Tibial nerve (tissue), 4 donors: ENCODE measurements around the gene CDC42BPG. TPM values are rescaled to one million over a fixed set of nuclear protein-coding genes. Genes with fewer than 3 reads are reported as not detected.

ENCODE experiments used
- DNase-seq, 2 donors: peaks; one replicate each; pipeline ENCODE4 v3.0.0-alpha.2; 2019; ENCODE audit warnings: low spot score in 2 of 2
- H3K27ac ChIP-seq, 4 donors: fragments of 200-600 bp; sonication (generic) in 3 of 4; one replicate each; pipeline ENCODE4 v1.5.1; 2017 to 2019; ENCODE audit warnings: mild to moderate bottlenecking in 1 of 4
- H3K27me3 ChIP-seq, 2 donors: fragments of 200-600 bp; sonication (generic) in 1 of 2; one replicate each; pipeline versions ENCODE4 v1.5.1 to v1.6.0; 2017 to 2019
- H3K36me3 ChIP-seq, 3 donors: fragments of 200-600 bp; sonication (generic); one replicate each; pipeline ENCODE4 v1.5.1; 2018 to 2019
- H3K4me1 ChIP-seq, 4 donors: fragments of 200-600 bp; sonication (generic) in 3 of 4; one replicate each; pipeline ENCODE4 v1.5.1; 2017 to 2019
- H3K4me3 ChIP-seq, 4 donors: fragments of 200-600 bp; sonication (generic) in 3 of 4; one replicate each; pipeline ENCODE4 v1.5.1; 2017 to 2019; ENCODE audit warnings: mild to moderate bottlenecking in 1 of 4, moderate library complexity in 1 of 4
- H3K9me3 ChIP-seq, 4 donors: fragments of 200-600 bp; sonication (generic) in 3 of 4; one replicate each; pipeline ENCODE4 v1.5.1; 2017 to 2019
- EP300 ChIP-seq, 2 donors: sonication (generic); formaldehyde crosslinking; IDR thresholded peaks; one replicate each; pipeline ENCODE4 v1.6.1; 2017; ENCODE audit warnings: antibody characterized with exemption in 2 of 2, mild to moderate bottlenecking in 1 of 2
- POLR2A ChIP-seq, 2 donors: fragments of 450-650 bp; IDR thresholded peaks; one replicate each; pipeline ENCODE4 v1.6.1; 2017; ENCODE audit warnings: antibody characterized with exemption in 2 of 2, mild to moderate bottlenecking in 2 of 2, moderate library complexity in 2 of 2
- WGBS, 2 donors: methylation state at CpG; one replicate each; pipeline ENCODE4 v1.1.5; 2018; 5-methylcytosine and 5-hydroxymethylcytosine counted together
- total RNA-seq, 4 donors: library from RNA; depleted of rRNA; stranded (reverse); fragments of >200 nt; gene quantifications; one replicate each; pipeline ENCODE4 v1.1.0, GENCODE V29; 2016
- TF ChIP-seq, protein P1 (sequence below), 5 experiments: fragments of 200-600 bp in 3 of 5; fragments of 450-650 bp in 2 of 5; sonication (generic) in 3 of 5; IDR thresholded peaks; one replicate each; pipeline ENCODE4 v1.5.1; 2016 to 2019; ENCODE audit warnings: antibody characterized with exemption in 5 of 5, mild to moderate bottlenecking in 3 of 5, moderate library complexity in 2 of 5

The CDC42BPG gene
- total RNA-seq, 4 donors from 2014 or later, result under 0.01 to 0.30 (median 0.21) TPM; not detected in 1

DNA sequence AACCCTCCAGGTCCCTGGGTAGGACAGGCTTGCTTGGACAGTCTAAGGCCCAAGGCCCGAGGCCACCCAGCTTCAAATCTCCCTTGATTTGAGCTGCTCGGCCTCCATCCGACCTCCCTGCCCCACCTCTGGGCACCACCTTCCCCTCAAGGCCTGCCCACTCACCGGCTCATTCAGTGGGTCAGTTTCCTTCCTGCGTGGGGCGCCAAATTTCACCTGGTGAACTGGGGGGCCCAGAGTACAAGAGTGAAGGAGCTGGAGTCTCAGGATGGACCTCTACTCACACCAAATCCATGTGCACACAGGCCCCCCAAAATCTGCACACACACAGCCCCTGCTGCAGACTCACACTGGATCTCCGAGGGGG lies 45.2 kb downstream of the CDC42BPG start:
- no peak overlapping the region for H3K27ac ChIP-seq
- 73 to 74% methylated on average over 7 of the region's 7 CpGs for WGBS, 2 donors
- peaks cover 0 to 44% (median 10%) of the 10 kb centered on the region in 3 donors for H3K36me3 ChIP-seq
- no peaks in the 10 kb centered on the region for H3K9me3 ChIP-seq
- TF ChIP-seq EP300 (IDR thresholded peaks at IDR 0.05) (no peak), POLR2A (IDR thresholded peaks at IDR 0.05) (no peak)
- TF ChIP-seq, protein P1, sequence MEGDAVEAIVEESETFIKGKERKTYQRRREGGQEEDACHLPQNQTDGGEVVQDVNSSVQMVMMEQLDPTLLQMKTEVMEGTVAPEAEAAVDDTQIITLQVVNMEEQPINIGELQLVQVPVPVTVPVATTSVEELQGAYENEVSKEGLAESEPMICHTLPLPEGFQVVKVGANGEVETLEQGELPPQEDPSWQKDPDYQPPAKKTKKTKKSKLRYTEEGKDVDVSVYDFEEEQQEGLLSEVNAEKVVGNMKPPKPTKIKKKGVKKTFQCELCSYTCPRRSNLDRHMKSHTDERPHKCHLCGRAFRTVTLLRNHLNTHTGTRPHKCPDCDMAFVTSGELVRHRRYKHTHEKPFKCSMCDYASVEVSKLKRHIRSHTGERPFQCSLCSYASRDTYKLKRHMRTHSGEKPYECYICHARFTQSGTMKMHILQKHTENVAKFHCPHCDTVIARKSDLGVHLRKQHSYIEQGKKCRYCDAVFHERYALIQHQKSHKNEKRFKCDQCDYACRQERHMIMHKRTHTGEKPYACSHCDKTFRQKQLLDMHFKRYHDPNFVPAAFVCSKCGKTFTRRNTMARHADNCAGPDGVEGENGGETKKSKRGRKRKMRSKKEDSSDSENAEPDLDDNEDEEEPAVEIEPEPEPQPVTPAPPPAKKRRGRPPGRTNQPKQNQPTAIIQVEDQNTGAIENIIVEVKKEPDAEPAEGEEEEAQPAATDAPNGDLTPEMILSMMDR (IDR thresholded peaks at IDR 0.05), result no peak
- H3K27me3 ChIP-seq, result no peaks in the 10 kb centered on the region
- no peak for DNase-seq
- H3K4me3 ChIP-seq, result no peak overlapping the region
- peaks cover 0 to 23% (median 12%) of the 10 kb centered on the region in 4 donors for H3K4me1 ChIP-seq

DNA sequence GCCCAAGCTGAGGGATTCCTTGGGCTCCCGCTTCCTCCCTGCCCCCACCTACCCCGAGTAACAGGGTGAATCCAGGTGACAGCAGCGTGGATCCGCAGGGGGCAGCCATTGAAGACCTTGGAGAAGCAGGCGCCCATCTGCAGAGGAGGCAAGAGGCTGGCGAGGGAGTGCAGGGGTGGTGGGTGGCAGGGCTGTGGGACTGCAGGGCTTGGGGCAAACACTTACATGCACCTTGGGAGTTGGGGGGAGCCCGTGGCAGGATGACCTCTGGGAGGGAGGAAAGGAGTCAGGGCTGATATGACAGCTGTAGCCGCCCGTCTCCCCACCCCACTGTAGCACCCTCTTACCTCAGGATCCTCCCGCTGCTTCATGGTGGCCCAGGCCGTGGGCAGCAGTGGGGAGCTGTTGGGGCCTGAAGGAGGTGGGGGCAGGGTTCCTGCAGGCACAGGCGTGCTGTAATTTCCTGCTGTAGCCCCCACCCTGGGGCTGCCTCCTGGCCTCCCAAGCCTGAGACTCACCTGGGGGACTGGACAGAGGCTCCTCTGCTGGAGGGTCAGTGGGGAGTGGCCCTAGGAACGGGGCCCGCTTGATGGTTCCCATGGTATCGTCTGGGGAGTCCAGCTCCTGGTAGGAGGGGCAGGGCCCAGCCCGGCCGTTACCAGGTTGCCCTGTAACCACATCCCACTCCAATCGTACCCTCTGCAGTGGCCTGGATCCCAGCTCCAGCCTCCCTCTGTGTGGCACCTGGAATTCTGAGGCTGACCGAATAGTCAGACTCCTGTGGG lies 47.5 kb downstream of the CDC42BPG start:
- Histone ChIP-seq H3K27ac (no peak overlapping the region), H3K4me1 (peaks cover 0 to 5% (median 2%) of the 10 kb centered on the region in 4 donors), H3K36me3 (peaks cover 0 to 56% (median 10%) of the 10 kb centered on the region in 3 donors), H3K27me3 (no peaks in the 10 kb centered on the region), H3K4me3 (no peak overlapping the region), H3K9me3 (no peaks in the 10 kb centered on the region)
- WGBS, 2 donors, result 84 to 94% methylated on average over 17 to 19 of the region's 19 CpGs
- TF ChIP-seq POLR2A (IDR thresholded peaks at IDR 0.05) (no peak), EP300 (IDR thresholded peaks at IDR 0.05) (no peak)
- TF ChIP-seq, protein P1 (IDR thresholded peaks at IDR 0.05), result no peak
- no peak for DNase-seq

DNA sequence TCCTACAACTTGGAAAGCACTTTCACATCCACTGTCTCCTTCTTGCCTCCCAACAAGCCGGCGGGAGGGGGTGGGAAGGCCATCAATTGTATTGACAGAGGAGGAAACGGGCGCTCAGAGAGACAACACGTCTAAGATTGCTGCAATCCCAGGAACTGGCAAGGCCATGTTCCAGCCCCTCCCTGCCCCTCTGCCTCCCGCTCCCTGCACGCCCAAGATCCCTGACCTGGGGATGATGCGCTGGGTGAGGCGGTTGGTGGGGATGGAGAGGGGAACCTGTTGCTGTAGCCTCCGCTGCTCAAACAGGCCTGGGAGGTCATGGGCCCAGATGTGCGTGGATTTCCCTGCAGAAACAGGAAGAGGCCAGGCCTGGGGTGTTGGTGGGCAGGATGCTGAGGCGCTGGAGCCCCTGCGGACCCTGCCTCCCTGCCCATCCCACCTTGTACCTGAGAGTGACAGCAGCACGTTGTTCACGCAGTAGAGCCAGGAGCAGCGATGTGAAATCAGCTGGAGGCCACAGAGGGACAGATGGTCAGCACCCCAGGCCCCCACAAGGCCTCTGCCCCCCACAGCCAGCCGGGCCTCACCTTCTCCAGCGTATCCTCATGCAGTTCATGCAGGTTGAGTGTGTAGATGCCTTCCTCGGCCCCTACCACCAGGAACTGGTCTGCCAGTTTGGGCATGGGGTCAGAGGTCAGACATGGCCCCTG lies 48.3 kb downstream of the CDC42BPG start:
- TF ChIP-seq POLR2A (IDR thresholded peaks at IDR 0.05) (no peak), EP300 (IDR thresholded peaks at IDR 0.05) (no peak)
- TF ChIP-seq, protein P1 (IDR thresholded peaks at IDR 0.05), result no peak
- DNase-seq, result no peak
- Histone ChIP-seq H3K4me1 (no peaks in the 10 kb centered on the region), H3K4me3 (no peak overlapping the region), H3K27me3 (no peaks in the 10 kb centered on the region), H3K9me3 (no peaks in the 10 kb centered on the region), H3K36me3 (peaks cover 0 to 63% (median 10%) of the 10 kb centered on the region in 3 donors), H3K27ac (no peak overlapping the region)
- 72 to 77% methylated on average over 11 to 16 of the region's 19 CpGs for WGBS, 2 donors

DNA sequence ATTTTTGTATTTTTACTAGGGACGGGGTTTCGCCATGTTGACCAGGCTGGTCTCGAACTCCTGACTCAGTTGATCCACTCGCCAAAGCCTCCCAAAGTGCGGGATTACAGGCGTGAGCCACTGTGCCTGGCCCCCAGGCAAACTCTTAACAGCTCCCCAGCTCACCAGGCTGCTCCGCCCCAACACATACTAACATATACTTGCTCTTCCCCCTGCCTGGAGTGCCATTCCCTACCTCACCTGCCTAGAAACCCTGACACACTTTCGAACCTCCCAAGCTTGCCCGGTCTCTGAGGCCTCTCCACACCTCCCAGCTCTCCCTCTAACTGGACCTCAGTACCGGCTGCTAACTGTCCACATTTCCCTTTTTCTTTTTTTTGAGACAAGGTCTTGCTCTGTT lies 49.9 kb downstream of the CDC42BPG start:
- Histone ChIP-seq H3K9me3 (no peaks in the 10 kb centered on the region), H3K36me3 (peaks cover 0 to 73% (median 10%) of the 10 kb centered on the region in 3 donors), H3K4me3 (no peak overlapping the region), H3K27me3 (no peaks in the 10 kb centered on the region), H3K4me1 (no peaks in the 10 kb centered on the region), H3K27ac (no peak overlapping the region)
- WGBS, 2 donors, result 96 to 97% methylated on average over 10 of the region's 10 CpGs
- DNase-seq, result no peak
- TF ChIP-seq, protein P1 (IDR thresholded peaks at IDR 0.05), result no peak
- TF ChIP-seq POLR2A (IDR thresholded peaks at IDR 0.05), result no peak
